H1 (cell line): Measurements from ENCODE around the gene MFRP.

ENCODE experiments used
- EZH2 ChIP-seq: fragments of 200-600 bp; sonication (generic); IDR thresholded peaks from 2 replicates; pipeline ENCODE4 v1.7.1; 2012; ENCODE audit warnings: low read depth, mild to moderate bottlenecking, moderate library complexity, low read length, inconsistent platforms; ENCODE audit not compliant: severe bottlenecking
- POLR2A ChIP-seq, 2 experiments: IDR thresholded peaks; 1 replicate in 1 of 2; 2 replicates in 1 of 2; pipeline ENCODE4 v1.6.1; 2011; ENCODE audit warnings: low read depth in 2 of 2, low read length in 2 of 2, mild to moderate bottlenecking in 2 of 2; ENCODE audit errors: control extremely low read depth in 1 of 2
- RAD21 ChIP-seq, 2 experiments: IDR thresholded peaks in 1 of 2; conservative IDR thresholded peaks in 1 of 2; 2 replicates each; pipeline ENCODE4 v1.6.1; 2011; ENCODE audit warnings: low read depth in 2 of 2, low read length in 2 of 2, improper control_type of control experiment in 1 of 2, inconsistent platforms in 1 of 2, mild to moderate bottlenecking in 1 of 2, moderate library complexity in 1 of 2
- RNF2 ChIP-seq: fragments of 200-900, 300-1000 bp; sonication (generic); IDR thresholded peaks from 2 replicates; pipeline ENCODE4 v1.7.1; 2016; ENCODE audit warnings: borderline replicate concordance, low read depth, mild to moderate bottlenecking, antibody characterized with exemption, low read length; ENCODE audit not compliant: poor library complexity, severe bottlenecking; ENCODE audit errors: missing control alignments
- SUZ12 ChIP-seq: fragments of 200-600 bp; sonication (generic); IDR thresholded peaks from 2 replicates; pipeline ENCODE4 v1.6.1; 2012; ENCODE audit warnings: mild to moderate bottlenecking, inconsistent platforms, low read length, moderate library complexity, mixed read lengths
- TAF1 ChIP-seq: IDR thresholded peaks from 2 replicates; pipeline ENCODE4 v1.6.1; 2011; ENCODE audit warnings: mild to moderate bottlenecking, low read depth, low read length
- ZNF274 ChIP-seq: IDR thresholded peaks from 2 replicates; pipeline ENCODE4 v1.7.0; 2012; ENCODE audit warnings: low read length, borderline replicate concordance; ENCODE audit errors: extremely low read depth
- TF ChIP-seq, protein P1 (sequence below), 3 experiments: IDR thresholded peaks; 1 replicate in 2 of 3; 2 replicates in 1 of 3; pipeline versions ENCODE4 v1.5.1 to v1.6.1; 2011; ENCODE audit warnings: low read length in 3 of 3, mild to moderate bottlenecking in 3 of 3, inconsistent platforms in 2 of 3, low read depth in 1 of 3, moderate library complexity in 1 of 3; ENCODE audit not compliant: insufficient read depth in 1 of 3; ENCODE audit errors: control extremely low read depth in 1 of 3

- TF ChIP-seq RNF2 (no peak), SUZ12 (no peak), TAF1 (no peak), RAD21 (IDR thresholded peaks at IDR 0.05 in 1 of 2, conservative IDR thresholded peaks at IDR 0.05 in 1 of 2; ENCODE audit: low read depth in 2 of 2, low read length in 2 of 2) (no peak), EZH2 (no peak), ZNF274 (no peak), POLR2A (IDR thresholded peaks at IDR 0.05; ENCODE audit: control extremely low read depth in 1 of 2, low read depth in 2 of 2, low read length in 2 of 2) (no peak)
- TF ChIP-seq, protein P1, sequence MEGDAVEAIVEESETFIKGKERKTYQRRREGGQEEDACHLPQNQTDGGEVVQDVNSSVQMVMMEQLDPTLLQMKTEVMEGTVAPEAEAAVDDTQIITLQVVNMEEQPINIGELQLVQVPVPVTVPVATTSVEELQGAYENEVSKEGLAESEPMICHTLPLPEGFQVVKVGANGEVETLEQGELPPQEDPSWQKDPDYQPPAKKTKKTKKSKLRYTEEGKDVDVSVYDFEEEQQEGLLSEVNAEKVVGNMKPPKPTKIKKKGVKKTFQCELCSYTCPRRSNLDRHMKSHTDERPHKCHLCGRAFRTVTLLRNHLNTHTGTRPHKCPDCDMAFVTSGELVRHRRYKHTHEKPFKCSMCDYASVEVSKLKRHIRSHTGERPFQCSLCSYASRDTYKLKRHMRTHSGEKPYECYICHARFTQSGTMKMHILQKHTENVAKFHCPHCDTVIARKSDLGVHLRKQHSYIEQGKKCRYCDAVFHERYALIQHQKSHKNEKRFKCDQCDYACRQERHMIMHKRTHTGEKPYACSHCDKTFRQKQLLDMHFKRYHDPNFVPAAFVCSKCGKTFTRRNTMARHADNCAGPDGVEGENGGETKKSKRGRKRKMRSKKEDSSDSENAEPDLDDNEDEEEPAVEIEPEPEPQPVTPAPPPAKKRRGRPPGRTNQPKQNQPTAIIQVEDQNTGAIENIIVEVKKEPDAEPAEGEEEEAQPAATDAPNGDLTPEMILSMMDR (IDR thresholded peaks at IDR 0.05; ENCODE audit: control extremely low read depth in 1 of 3, insufficient read depth in 1 of 3, low read depth in 1 of 3, low read length in 3 of 3) = no peak
Measured at GRCh38 chr11:119319700-119320239, 26.7 kb downstream of the MFRP start.
